ENCODE results near the gene BCAS3. TPM values are rescaled to one million over a fixed set of nuclear protein-coding genes. Genes with fewer than 3 reads are reported as not detected.
"Not testable (repeated sequence)": the region's sequence is repeated elsewhere in the genome, so short reads cannot be mapped to it uniquely, and the experiment has no call there.

BCAS3 gene
- polyA plus RNA-seq, 3 donors from 2014 or later = 26.3 to 53.8 (median 50.1) TPM

DNA sequence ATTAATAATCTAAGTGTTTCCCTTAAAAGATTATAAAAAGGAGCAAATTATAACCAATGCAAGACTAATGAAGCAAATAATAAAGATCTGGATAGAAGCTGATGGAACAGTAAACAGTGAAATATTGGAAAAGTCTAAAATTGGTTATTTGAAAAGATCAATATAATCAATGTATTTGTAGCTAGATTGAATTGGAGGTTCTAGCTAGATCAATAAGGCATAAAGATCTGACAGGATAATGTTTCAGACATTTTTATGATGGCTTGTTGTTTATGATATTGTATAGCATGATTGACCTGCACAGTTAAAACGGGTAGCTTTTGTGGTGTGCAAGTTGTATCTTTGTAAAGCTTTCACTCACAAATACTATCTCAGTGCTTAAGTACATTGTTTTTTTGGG, 245.3 kb downstream of the BCAS3 start:
- H3K36me3 Mint-ChIP-seq = peaks cover 0 to 8% (median 7%) of the 10 kb centered on the region in 3 donors
- DNase-seq = no peak
- no peaks in the 10 kb centered on the region for H3K27me3 Mint-ChIP-seq (ENCODE audit: low read depth in 3 of 3)
- no peaks in the 10 kb centered on the region for H3K9me3 Mint-ChIP-seq
- H3K4me3 Mint-ChIP-seq = no peak overlapping the region
- H3K4me1 Mint-ChIP-seq = no peaks in the 10 kb centered on the region
- H3K27ac Mint-ChIP-seq = no peak overlapping the region

DNA sequence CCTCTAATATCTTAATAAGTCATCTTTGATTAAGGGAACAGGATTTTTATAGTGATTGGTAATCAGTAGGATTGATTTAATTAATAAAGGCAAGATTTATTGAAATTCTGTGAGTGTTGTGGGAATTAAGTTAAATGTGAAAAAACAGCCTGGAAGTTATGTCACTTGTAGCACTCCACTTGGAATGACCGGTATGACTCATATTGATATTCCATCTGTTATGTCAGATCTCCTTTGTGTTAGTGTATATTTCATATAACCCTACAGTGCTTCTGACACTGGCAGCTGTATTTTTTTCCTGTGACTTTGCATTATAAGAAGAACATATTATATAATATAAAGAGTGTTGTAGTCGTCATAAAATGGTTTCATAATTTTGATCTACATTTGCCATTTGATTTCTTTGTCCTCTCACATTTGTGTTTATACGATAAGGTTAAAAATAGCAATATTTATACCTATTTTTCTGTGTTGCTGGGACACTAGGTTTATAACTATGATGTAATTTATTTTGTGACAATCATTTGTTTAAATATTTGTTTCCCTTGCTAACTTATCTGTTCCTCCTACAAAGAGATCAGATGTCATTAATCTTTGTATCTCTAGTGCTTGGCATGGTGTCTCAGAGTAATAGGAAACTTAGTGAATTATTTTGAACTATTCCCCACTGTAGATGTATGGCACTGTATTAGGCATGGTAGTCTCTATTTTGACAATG, 249.0 kb downstream of the BCAS3 start:
- Mint-ChIP-seq H3K36me3 (no peaks in the 10 kb centered on the region), H3K4me1 (no peaks in the 10 kb centered on the region), H3K27ac (no peak overlapping the region), H3K9me3 (no peaks in the 10 kb centered on the region), H3K4me3 (no peak overlapping the region), H3K27me3 (ENCODE audit: low read depth in 3 of 3) (no peaks in the 10 kb centered on the region)
- no peak for DNase-seq

GRCh38 chr17:60933739-60934138, 256.1 kb downstream of the BCAS3 start:
- H3K4me3 Mint-ChIP-seq = no peak overlapping the region
- H3K27ac Mint-ChIP-seq = no peak overlapping the region
- H3K36me3 Mint-ChIP-seq = peaks cover 0 to 5% (median 3%) of the 10 kb centered on the region in 3 donors
- DNase-seq = no peak
- H3K27me3 Mint-ChIP-seq (ENCODE audit: low read depth in 3 of 3) = peaks cover 0 to 2% (median 0%) of the 10 kb centered on the region in 3 donors
- H3K9me3 Mint-ChIP-seq = no peaks in the 10 kb centered on the region
- no peaks in the 10 kb centered on the region for H3K4me1 Mint-ChIP-seq

DNA sequence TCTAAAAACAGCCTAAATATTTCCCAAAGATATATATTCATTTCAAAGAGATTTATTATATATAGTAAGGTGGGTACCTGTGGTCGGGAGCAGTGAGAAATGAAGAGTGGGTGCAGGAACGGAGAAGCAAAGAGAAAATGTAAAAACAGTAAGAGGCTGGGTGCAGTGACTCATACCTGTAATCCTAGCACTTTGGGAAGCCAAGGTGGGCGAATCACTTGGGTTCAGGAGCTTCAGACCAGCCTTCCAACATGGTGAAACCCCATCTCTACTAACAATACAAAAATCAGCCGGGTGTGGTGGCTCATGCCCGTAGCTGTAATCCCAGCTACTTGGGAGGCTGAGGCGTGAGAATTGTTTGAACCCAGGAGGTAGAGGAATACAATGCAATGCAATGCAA, 257.1 kb downstream of the BCAS3 start:
- H3K27ac Mint-ChIP-seq = no peak overlapping the region
- no peak for DNase-seq
- H3K27me3 Mint-ChIP-seq (ENCODE audit: low read depth in 3 of 3) = peaks cover 0 to 2% (median 0%) of the 10 kb centered on the region in 3 donors
- no peaks in the 10 kb centered on the region for H3K4me1 Mint-ChIP-seq
- H3K4me3 Mint-ChIP-seq = no peak overlapping the region
- peaks cover 0 to 5% (median 3%) of the 10 kb centered on the region in 3 donors for H3K36me3 Mint-ChIP-seq
- H3K9me3 Mint-ChIP-seq = no peaks in the 10 kb centered on the region

DNA sequence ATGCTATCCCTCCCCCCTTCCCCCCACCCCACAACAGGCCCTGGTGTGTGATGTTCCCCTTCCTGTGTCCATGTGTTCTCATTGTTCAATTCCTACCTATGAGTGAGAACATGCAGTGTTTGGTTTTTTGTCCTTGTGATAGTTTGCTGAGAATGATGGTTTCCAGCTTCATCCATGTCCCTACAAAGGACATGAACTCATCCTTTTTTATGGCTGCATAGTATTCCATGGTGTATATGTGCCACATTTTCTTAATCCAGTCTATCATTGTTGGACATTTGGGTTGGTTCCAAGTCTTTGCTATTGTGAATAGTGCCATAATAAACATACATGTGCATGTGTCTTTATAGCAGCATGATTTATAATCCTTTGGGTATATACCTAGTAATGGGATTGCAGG, 258.3 kb downstream of the BCAS3 start:
- H3K4me1 Mint-ChIP-seq; H3K9me3 Mint-ChIP-seq; DNase-seq; H3K27me3 Mint-ChIP-seq (ENCODE audit: low read depth in 3 of 3); H3K4me3 Mint-ChIP-seq; H3K36me3 Mint-ChIP-seq; H3K27ac Mint-ChIP-seq: not testable (repeated sequence)

DNA sequence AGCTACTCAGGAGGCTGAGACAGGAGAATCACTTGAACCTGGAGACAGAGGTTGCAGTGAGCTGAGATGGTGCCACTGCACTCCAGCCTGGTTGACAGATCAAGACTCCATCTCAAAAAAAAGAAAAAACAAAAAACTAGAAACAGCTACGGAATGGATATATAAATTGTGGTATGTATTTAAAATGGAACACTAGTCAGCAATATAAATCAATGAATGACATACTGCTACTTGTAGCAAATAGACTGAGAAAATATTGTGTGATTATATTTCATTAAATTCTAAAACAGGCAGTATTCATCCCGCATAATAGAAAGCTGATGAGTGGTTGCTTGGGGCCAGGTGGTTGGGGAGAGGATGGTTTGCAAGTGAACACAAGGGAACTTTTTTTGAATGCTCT, 261.7 kb downstream of the BCAS3 start:
- Mint-ChIP-seq H3K27me3 (ENCODE audit: low read depth in 3 of 3) (peaks cover 0 to 2% (median 0%) of the 10 kb centered on the region in 3 donors), H3K4me1 (no peaks in the 10 kb centered on the region), H3K4me3 (no peak overlapping the region), H3K27ac (no peak overlapping the region), H3K9me3 (no peaks in the 10 kb centered on the region), H3K36me3 (peaks cover 2 to 5% (median 3%) of the 10 kb centered on the region in 3 donors)
- no peak for DNase-seq

DNA sequence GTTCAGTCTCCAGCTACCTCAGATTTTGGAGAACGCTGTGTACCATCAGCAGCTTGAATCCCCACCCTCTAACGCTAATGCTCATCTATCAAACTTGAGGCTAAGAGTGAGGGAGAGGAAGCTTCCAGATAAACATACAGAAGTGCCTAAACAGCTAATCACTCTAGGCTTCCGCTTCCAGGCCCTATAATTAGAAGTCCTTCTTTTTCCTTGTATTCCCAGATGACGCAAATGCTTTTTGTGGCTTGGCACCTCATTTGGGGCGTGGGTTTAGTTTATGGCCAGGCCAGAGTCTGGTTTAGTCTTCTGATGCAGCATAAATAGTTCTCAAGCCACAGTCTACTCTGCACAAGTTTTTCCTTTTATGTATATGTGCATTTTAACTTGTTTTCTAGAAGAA, 263.4 kb downstream of the BCAS3 start:
- Mint-ChIP-seq H3K36me3 (peaks cover 2 to 5% (median 3%) of the 10 kb centered on the region in 3 donors), H3K27ac (no peak overlapping the region), H3K4me3 (no peak overlapping the region), H3K27me3 (ENCODE audit: low read depth in 3 of 3) (peaks cover 0 to 2% (median 0%) of the 10 kb centered on the region in 3 donors), H3K4me1 (no peaks in the 10 kb centered on the region), H3K9me3 (no peaks in the 10 kb centered on the region)
- no peak for DNase-seq

DNA sequence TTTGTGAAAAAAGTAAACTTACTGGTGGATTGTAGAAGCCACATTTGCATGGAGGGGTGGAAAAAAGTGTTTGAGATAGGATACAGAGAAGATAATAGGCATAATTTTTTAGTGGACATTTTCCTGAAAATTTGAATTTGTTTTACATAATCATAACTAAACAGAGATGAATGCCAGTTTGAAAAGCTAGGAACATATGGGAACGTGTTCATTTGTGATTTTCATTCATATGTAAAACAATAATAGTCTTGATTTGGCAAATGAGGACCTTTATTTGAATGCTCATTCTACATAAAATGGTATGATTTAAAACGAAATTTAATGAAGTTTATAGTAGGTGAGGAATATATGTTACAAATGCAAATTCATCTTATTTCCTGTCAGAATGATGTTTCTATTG, 263.9 kb downstream of the BCAS3 start:
- Mint-ChIP-seq H3K27ac (no peak overlapping the region), H3K9me3 (no peaks in the 10 kb centered on the region), H3K4me3 (no peak overlapping the region), H3K4me1 (no peaks in the 10 kb centered on the region), H3K36me3 (peaks cover 2 to 5% (median 3%) of the 10 kb centered on the region in 3 donors), H3K27me3 (ENCODE audit: low read depth in 3 of 3) (peaks cover 0 to 2% (median 0%) of the 10 kb centered on the region in 3 donors)
- DNase-seq = no peak

DNA sequence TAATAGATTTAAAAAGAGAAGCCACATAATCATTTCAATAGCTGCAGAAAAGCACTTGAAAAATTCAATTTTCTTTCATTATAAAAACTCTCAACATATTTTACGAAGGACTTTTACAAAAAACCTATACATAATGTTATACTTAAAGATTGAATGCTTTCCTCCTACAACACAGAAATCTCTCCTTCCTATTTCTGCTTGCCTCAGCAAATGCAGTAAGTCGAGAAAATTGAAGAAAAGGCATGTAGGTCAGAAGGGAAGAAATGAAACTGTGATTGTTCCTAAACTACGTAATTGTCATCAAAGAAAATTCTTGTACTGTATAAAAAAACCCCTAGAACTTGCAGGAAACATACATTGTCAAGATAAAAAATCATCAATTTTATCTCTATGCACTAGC, 267.1 kb downstream of the BCAS3 start:
- no peak for DNase-seq
- Mint-ChIP-seq H3K4me1 (no peaks in the 10 kb centered on the region), H3K27me3 (ENCODE audit: low read depth in 3 of 3) (no peaks in the 10 kb centered on the region), H3K9me3 (no peaks in the 10 kb centered on the region), H3K27ac (no peak overlapping the region), H3K4me3 (no peak overlapping the region), H3K36me3 (peaks cover 0 to 8% (median 6%) of the 10 kb centered on the region in 3 donors)

DNA sequence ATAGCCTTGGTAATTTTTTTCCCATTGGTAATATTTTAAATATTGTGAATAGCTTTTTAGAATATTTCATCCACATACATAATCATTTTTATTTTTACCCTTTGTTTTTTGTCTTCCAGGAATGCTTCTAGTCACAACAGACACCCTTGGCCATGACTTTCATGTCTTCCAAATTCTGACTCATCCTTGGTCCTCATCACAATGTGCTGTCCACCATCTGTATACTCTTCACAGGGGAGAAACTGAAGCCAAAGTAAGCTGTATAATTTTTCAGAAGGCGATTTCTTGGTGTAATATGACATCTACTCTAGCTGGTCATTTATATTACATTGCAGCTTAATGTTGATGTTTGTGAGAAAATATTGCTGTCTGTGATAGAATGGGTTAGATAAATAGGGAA, 269.4 kb downstream of the BCAS3 start:
- H3K4me1 Mint-ChIP-seq = no peaks in the 10 kb centered on the region
- H3K9me3 Mint-ChIP-seq = no peaks in the 10 kb centered on the region
- peaks cover 0 to 8% (median 3%) of the 10 kb centered on the region in 3 donors for H3K36me3 Mint-ChIP-seq
- H3K4me3 Mint-ChIP-seq = no peak overlapping the region
- no peaks in the 10 kb centered on the region for H3K27me3 Mint-ChIP-seq (ENCODE audit: low read depth in 3 of 3)
- DNase-seq = no peak
- no peak overlapping the region for H3K27ac Mint-ChIP-seq

DNA sequence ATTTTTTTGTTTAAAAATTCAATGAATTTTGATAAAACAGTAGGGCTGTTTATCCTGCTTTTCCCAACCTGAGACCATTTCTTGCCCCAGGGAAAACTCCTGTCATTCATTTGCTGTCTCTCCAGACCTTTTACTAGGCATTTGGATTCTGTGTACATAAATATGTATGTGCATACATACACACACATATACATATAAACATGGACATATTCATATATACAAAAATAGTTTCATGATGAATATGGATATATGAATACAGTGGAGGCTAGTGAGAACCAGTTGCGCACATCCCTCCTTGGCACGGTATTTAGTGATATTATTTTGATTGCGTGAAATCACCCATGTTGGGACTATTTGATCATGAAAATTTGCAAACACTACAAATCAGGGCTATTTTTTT, 269.9 kb downstream of the BCAS3 start:
- DNase-seq = no peak
- no peak overlapping the region for H3K27ac Mint-ChIP-seq
- no peak overlapping the region for H3K4me3 Mint-ChIP-seq
- H3K36me3 Mint-ChIP-seq = peaks cover 0 to 8% (median 3%) of the 10 kb centered on the region in 3 donors
- H3K27me3 Mint-ChIP-seq (ENCODE audit: low read depth in 3 of 3) = no peaks in the 10 kb centered on the region
- no peaks in the 10 kb centered on the region for H3K4me1 Mint-ChIP-seq
- H3K9me3 Mint-ChIP-seq = no peaks in the 10 kb centered on the region

DNA sequence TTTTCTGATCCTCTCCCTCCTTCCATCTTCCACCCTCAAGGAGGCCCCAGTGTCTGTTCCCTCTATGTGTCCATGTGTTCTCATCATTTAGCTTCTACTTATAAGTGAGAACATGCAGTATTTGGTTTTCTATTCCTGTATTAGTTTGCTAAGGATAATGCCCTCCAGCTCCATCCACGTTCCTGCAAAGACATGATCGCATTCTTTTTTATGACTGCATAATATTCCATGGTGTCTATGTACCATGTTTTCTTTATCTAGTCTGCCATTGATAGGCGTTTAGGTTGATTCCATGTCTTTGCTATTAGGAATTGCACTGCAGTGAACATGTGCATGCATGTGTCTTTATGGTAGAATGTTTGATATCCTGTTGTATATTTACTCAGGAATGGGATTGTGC, 275.1 kb downstream of the BCAS3 start:
- H3K36me3 Mint-ChIP-seq = peaks cover 7 to 10% (median 7%) of the 10 kb centered on the region in 3 donors
- H3K27me3 Mint-ChIP-seq (ENCODE audit: low read depth in 3 of 3) = no peaks in the 10 kb centered on the region
- H3K9me3 Mint-ChIP-seq = peaks cover 0 to 2% (median 0%) of the 10 kb centered on the region in 6 donors
- DNase-seq = no peak
- H3K27ac Mint-ChIP-seq = no peak overlapping the region
- no peak overlapping the region for H3K4me3 Mint-ChIP-seq
- no peaks in the 10 kb centered on the region for H3K4me1 Mint-ChIP-seq

DNA sequence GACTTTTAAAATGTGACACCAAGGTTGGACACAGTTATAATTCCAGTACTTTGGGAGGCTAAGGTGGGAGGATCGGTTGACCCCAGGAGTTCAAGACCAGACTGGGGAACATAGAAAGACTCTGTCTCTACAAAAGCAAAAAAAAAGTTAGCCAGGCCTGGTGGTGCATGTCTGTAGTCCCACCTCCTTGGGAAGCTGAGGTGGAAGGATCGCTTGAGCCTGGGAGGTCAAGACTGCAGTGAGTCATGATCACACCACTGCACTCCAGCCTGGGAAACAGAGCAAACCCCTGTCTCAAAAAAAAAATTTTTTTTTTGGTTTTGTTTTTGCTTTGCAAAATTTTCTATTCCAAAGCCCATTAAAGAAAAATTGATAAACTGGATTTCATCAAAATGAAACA, 281.4 kb downstream of the BCAS3 start:
- Mint-ChIP-seq H3K27me3 (ENCODE audit: low read depth in 3 of 3) (peaks cover 0 to 2% (median 0%) of the 10 kb centered on the region in 3 donors), H3K4me1 (peaks cover 0 to 2% of the 10 kb centered on the region in 2 donors), H3K4me3 (no peak overlapping the region), H3K36me3 (peaks cover 12 to 29% (median 13%) of the 10 kb centered on the region in 3 donors), H3K27ac (no peak overlapping the region), H3K9me3 (peaks cover 0 to 2% (median 0%) of the 10 kb centered on the region in 6 donors)
- no peak for DNase-seq

DNA sequence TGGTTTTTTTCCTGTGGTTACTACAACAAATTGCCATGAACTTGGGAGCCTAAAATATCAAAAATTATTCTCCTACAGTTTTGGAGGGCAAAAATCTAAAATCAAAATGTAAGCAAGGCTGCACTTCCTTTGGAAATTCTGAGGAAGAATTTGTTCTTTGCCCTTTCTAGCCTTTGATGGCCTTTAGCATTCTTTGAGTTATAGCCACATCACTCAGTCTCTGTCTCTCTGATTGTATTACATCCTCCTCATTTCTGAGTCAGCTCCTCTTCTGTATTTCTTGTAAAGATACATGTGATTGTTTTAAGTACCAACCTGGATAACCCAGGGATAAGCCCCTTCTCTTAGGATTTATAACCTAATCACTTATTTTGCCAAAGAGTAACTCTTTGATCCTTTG, 282.0 kb downstream of the BCAS3 start:
- H3K9me3 Mint-ChIP-seq = peaks cover 0 to 2% (median 0%) of the 10 kb centered on the region in 6 donors
- H3K4me3 Mint-ChIP-seq = no peak overlapping the region
- peaks cover 0 to 2% of the 10 kb centered on the region in 2 donors for H3K4me1 Mint-ChIP-seq
- peaks cover 0 to 2% (median 0%) of the 10 kb centered on the region in 3 donors for H3K27me3 Mint-ChIP-seq (ENCODE audit: low read depth in 3 of 3)
- H3K27ac Mint-ChIP-seq = no peak overlapping the region
- DNase-seq = no peak
- H3K36me3 Mint-ChIP-seq = peaks cover 10 to 36% (median 12%) of the 10 kb centered on the region in 3 donors

Measured in immature natural killer cell (primary cell).